Measurements from ENCODE around the gene ZNF514. TPM values are rescaled to one million over a fixed set of nuclear protein-coding genes. Genes with fewer than 3 reads are reported as not detected.

Gene ZNF514
- total RNA-seq, 1 experiment from 2014 or later = 20.5 TPM

GRCh38 chr2:95174031-95174542, 14.4 kb upstream of the ZNF514 start:
- ATAC-seq (no peak), DNase-seq (ENCODE audit: low read depth, low spot score) (no peak)
- TF ChIP-seq TCF7L2 (IDR thresholded peaks at IDR 0.05; ENCODE audit: low read depth, low read length) (no peak), POLR2AphosphoS5 (IDR thresholded peaks at IDR 0.05; ENCODE audit: low read depth, low read length) (no peak), SIN3A (IDR thresholded peaks at IDR 0.05; ENCODE audit: borderline replicate concordance, insufficient read depth, low read depth, low read length) (no peak)
- TF ChIP-seq, protein P1, sequence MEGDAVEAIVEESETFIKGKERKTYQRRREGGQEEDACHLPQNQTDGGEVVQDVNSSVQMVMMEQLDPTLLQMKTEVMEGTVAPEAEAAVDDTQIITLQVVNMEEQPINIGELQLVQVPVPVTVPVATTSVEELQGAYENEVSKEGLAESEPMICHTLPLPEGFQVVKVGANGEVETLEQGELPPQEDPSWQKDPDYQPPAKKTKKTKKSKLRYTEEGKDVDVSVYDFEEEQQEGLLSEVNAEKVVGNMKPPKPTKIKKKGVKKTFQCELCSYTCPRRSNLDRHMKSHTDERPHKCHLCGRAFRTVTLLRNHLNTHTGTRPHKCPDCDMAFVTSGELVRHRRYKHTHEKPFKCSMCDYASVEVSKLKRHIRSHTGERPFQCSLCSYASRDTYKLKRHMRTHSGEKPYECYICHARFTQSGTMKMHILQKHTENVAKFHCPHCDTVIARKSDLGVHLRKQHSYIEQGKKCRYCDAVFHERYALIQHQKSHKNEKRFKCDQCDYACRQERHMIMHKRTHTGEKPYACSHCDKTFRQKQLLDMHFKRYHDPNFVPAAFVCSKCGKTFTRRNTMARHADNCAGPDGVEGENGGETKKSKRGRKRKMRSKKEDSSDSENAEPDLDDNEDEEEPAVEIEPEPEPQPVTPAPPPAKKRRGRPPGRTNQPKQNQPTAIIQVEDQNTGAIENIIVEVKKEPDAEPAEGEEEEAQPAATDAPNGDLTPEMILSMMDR (IDR thresholded peaks at IDR 0.05) = no peak
- TF ChIP-seq, protein P2, sequence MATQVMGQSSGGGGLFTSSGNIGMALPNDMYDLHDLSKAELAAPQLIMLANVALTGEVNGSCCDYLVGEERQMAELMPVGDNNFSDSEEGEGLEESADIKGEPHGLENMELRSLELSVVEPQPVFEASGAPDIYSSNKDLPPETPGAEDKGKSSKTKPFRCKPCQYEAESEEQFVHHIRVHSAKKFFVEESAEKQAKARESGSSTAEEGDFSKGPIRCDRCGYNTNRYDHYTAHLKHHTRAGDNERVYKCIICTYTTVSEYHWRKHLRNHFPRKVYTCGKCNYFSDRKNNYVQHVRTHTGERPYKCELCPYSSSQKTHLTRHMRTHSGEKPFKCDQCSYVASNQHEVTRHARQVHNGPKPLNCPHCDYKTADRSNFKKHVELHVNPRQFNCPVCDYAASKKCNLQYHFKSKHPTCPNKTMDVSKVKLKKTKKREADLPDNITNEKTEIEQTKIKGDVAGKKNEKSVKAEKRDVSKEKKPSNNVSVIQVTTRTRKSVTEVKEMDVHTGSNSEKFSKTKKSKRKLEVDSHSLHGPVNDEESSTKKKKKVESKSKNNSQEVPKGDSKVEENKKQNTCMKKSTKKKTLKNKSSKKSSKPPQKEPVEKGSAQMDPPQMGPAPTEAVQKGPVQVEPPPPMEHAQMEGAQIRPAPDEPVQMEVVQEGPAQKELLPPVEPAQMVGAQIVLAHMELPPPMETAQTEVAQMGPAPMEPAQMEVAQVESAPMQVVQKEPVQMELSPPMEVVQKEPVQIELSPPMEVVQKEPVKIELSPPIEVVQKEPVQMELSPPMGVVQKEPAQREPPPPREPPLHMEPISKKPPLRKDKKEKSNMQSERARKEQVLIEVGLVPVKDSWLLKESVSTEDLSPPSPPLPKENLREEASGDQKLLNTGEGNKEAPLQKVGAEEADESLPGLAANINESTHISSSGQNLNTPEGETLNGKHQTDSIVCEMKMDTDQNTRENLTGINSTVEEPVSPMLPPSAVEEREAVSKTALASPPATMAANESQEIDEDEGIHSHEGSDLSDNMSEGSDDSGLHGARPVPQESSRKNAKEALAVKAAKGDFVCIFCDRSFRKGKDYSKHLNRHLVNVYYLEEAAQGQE (IDR thresholded peaks at IDR 0.05; ENCODE audit: insufficient read depth in 1 of 2, low read depth in 2 of 2, low read length in 1 of 2) = no peak
- Histone ChIP-seq H3K4me1 (ENCODE audit: control insufficient read depth, insufficient read depth, low read length) (no peaks in the 10 kb centered on the region), H3K9me3 (ENCODE audit: control insufficient read depth, insufficient read depth, low read depth, low read length) (no peaks in the 10 kb centered on the region), H3K27ac (ENCODE audit: low read length) (no peak overlapping the region), H3K4me3 (ENCODE audit: low read depth in 2 of 2, low read length in 2 of 2) (no peak overlapping the region), H3K27me3 (ENCODE audit: control insufficient read depth, insufficient read depth, low read length) (no peaks in the 10 kb centered on the region), H3K36me3 (ENCODE audit: control insufficient read depth, insufficient read depth, low read length) (no peaks in the 10 kb centered on the region)
- intact Hi-C loops (cut with micrococcal nuclease; ENCODE audit: unreplicated experiment) = no loop called here
- ChIA-PET CTCF (no interaction called here), POLR2A (no interaction called here)
- in situ Hi-C loops (cut with HindIII; ENCODE audit: low pct_unique_long_range_greater_than_20kb, low sequenced_read_pairs) = no loop called here
- no TSS peak for BruUV-seq (replicated peaks)

GRCh38 chr2:95171902-95172301, 12.3 kb upstream of the ZNF514 start:
- in situ Hi-C loops (cut with HindIII; ENCODE audit: low pct_unique_long_range_greater_than_20kb, low sequenced_read_pairs) = no loop called here
- no TSS peak for BruUV-seq (replicated peaks)
- Histone ChIP-seq H3K4me3 (ENCODE audit: low read depth in 2 of 2, low read length in 2 of 2) (no peak overlapping the region), H3K27me3 (ENCODE audit: control insufficient read depth, insufficient read depth, low read length) (no peaks in the 10 kb centered on the region), H3K9me3 (ENCODE audit: control insufficient read depth, insufficient read depth, low read depth, low read length) (no peaks in the 10 kb centered on the region), H3K4me1 (ENCODE audit: control insufficient read depth, insufficient read depth, low read length) (no peaks in the 10 kb centered on the region), H3K36me3 (ENCODE audit: control insufficient read depth, insufficient read depth, low read length) (no peaks in the 10 kb centered on the region), H3K27ac (ENCODE audit: low read length) (no peak overlapping the region)
- no peak for ATAC-seq
- ChIA-PET POLR2A (no interaction called here), CTCF (no interaction called here)
- intact Hi-C loops (cut with micrococcal nuclease; ENCODE audit: unreplicated experiment) = no loop called here
- no peak for TF ChIP-seq TCF7L2 (IDR thresholded peaks at IDR 0.05; ENCODE audit: low read depth, low read length)
- no peak for TF ChIP-seq POLR2AphosphoS5 (IDR thresholded peaks at IDR 0.05; ENCODE audit: low read depth, low read length)
- TF ChIP-seq SIN3A (IDR thresholded peaks at IDR 0.05; ENCODE audit: borderline replicate concordance, insufficient read depth, low read depth, low read length) = no peak
- TF ChIP-seq, protein P1 (IDR thresholded peaks at IDR 0.05) = no peak
- TF ChIP-seq, protein P2 (IDR thresholded peaks at IDR 0.05; ENCODE audit: insufficient read depth in 1 of 2, low read depth in 2 of 2, low read length in 1 of 2) = no peak
- DNase-seq (ENCODE audit: low read depth, low spot score) = no peak

Measured in Panc1 (cell line).